ENCODE data around the gene EIF4E1B.

EIF4E1B gene

DNA sequence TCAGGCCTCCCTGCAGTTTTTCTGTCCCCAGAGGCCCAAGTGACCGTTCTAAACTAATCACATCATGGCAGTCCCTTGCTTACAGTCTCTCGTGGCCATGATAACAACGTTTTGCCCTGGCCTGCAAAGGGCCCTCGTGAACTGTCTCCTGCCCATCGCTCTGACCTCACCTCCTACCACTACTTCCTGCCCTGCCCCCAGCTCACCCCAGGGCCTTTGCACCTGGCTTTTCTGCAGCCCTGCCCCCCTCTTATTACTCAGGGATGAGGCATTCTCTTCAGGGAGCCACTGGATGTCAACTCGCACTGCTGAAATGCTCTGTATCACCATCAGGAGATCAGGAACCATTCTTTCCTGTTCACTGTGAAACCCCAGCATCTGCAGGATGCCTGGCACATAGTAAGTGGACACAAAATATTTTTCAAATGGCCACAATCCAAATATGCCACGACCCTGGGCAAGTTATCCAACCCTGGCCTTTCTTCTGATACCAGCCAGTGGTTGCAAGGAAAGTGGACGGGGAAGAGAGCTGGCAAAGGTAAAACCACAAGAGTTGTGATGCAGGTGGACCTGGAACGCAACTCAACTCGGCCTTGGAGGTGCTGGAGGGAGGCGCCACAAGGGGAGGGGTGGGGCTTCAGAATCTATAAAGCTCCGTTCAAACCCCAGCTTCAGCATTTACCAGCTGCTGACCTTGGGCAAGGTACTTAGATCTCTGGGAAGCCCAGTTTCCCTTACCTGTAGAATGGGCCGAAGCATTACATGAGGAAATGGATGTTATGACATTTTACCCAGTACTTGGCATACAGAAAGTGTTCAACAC lies 1.9 kb upstream of the EIF4E1B start:
- DNase-seq: no peak

DNA sequence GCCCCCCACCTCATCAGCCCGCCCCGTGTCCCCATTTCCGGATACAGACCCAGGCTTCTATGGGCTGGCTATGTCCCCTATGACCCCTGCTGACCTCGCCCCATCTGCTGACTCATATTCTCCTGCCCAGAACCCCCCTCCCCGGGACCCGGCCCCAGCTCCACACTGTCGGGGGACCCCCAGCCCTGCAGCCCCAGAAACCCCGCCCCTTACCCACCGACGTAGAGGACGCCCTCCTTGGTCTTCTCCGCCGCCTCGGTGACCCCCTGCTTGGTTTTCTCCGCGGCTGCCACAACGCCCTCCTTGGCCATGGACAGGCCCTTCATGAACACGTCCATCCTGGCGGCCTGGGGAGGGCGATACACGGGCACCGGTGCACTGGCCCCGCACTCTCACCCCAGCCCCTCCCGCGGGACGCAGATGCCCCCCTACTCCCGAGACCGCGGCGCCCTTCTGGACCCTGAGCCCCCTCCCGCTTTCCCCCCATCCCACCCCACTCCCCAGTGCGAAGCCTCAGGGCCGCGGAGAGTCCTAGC lies 1.1 kb upstream of the EIF4E1B start:
- no peak for DNase-seq

DNA sequence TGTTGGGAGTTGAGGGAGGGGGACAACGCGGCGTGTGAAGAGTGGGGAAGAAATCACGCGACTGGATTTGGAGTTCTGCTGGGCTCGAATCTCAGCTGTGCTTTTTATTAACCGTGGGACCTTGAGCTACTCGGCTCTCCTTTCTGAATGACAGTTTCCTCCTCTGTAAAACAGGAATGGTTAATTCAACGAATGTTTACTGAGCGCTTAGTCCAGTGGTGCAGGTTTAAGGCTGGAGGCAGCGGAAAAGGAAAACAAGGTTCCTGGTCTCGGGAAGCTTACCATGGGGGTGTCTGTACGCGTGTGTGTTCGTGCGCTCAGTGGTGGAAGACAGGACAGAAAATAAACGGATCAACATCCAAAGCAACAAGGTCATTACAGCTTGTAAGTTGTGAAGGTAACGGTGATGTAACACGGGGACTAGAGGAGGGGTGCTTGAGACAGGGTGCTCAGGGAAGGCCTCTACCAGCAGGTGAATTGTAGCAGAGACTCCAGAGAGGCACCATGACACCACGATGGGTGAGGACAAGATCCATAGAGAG lies 277 bp downstream of the EIF4E1B start:
- DNase-seq: no peak

DNA sequence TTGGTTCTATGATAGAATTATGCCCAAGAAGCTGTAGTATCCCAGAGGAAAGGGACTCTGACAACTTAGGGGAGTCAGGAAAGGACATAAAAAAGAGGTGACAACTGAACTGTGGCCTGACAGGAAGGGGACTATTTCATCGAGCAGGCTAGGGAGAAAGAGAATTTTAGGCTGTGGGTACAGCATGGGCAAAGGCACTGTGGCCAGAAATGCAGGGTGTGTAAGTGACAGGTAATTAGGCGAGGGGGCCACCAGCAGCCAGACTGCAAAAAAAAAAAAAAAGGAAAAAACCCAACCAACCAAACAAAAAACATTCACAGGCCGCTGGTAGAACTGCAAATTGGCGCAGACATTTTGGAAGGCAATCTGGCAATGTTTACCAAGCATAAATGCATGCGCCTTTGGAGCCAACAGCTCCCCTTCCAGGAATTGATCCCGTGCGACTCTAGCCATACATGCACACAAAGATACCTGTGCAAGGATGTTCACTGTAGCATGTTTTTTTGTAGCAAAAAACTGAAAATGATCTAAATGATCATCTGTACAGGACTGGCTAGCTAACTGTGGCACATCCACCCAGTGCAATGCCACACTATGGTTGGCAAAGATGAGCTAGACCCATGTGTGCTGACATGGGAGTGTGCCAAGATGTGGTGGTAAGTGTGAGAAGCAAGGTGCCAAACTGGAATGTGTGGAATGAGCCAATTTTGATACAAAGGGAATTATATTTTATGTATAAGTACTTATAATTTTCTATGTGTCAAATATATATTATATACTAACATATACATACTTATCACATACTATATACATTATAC lies 1.1 kb downstream of the EIF4E1B start:
- no peak for DNase-seq

DNA sequence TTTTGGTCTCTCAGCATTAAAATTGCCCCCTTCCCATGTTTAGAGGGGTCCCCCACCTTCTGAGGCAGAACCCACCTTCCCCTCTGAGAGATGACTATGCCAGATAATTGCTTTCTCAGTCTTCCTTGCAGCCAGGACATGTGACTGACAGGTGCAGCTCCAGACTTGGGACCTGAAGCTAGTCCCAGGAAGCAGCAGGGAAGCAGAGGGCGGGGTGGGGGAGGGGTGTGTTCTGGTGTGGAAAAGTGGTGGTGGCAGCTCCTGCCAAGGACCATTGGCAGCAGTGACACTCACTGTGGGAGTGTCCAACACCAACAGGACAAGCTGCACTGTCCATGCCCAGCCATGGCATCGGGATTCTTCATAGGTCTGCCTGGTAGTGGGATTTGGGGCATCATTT lies 2.3 kb downstream of the EIF4E1B start:
- no peak for DNase-seq

DNA sequence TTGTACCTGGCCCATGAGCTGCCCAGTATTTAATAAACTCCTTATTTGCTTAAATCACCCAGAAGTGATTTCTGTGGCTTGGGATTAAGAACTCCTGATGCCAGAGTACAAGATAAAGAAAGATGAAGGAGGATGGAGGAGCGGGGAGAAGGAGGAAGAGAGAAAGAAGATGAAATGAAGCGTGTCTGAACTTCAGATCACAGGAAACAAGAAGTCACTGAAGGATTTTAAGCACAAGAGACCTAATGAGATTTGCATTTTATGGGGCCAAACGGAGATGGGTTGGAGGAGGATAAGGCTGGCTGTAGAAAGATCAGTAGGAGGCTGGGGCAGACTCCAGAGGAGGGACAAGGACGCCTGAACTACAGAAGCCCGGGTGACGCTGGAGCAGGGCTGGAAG lies 3.1 kb downstream of the EIF4E1B start:
- no peak for DNase-seq

DNA sequence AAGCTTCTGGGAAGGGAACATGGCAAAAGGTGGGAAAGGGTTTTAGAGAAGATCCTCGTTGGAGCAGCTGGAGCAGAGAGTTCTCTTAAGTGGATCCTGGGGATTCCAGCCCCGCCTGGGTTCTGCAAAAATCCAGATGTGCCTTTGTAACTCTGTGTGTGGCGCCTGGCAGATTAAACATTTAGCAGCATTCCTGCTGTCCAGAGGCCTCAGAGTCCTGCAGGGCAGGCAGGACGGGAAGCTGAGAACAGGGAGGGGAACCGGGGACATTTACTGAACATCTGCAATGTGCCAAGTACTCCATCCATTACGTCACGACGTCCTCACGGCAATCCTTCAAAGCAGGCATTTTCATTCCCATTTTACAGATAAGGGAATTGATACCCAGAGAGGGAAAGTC lies 6.0 kb downstream of the EIF4E1B start:
- no peak for DNase-seq

DNA sequence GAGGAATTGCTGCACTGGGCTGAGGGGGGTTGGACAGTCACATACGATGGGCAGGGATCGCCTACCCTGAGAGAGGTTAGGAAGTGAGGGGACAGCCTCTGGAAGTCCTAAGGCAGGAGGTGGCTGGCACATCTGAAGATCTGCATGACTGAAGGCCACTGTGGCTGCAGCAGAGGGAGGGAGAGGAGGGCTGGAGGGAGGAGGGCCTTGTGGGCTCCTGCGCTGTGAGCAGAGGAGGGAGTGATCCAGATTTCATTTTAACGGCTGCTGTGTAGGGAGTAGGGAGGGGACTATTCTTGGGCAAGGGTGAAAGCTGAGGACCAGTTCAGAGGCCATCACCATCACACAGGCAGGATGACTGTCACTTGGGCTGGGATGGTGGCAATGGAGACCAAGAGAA lies 7.1 kb downstream of the EIF4E1B start:
- no peak for DNase-seq

DNA sequence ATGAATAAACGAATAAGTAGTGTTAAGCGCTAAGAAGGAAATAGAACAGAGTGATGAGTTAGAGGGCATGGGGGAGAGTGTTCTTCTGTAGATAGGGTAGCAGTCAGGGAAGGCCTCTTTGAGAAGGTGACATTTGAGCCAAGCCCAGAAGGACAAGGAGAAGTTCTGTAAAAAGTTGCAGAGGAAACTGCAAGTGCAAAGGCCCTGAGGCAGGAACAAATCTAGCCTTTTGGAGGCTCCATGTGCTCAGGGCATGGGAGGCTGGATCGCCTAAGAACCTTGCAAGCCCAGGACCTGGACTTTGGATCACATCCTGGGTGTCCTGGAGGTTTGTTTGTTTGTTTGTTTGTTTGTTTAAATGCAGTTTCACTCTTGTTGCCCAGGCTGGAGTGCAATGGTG lies 8.0 kb downstream of the EIF4E1B start:
- DNase-seq: no peak

DNA sequence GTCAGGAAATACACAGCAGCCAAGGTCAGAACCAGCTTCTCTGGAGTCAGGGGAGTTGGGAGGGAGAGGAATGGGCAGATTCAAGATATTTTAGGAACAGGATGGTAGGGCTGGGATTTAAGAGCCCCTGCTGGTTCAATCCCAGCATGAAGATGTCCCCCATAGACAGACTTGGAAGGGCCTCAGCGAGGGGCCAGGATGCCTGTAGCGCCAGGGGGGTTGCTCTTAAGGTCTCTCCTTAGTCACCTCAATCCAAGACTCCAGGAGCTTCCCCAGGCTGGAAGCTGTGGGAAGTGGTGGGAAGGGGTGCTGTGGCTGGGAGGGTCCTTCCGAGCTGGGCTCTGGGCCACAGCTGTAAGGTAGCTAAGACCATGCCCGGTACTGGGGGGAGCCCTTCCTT lies 8.7 kb downstream of the EIF4E1B start:
- DNase-seq: no peak

DNA sequence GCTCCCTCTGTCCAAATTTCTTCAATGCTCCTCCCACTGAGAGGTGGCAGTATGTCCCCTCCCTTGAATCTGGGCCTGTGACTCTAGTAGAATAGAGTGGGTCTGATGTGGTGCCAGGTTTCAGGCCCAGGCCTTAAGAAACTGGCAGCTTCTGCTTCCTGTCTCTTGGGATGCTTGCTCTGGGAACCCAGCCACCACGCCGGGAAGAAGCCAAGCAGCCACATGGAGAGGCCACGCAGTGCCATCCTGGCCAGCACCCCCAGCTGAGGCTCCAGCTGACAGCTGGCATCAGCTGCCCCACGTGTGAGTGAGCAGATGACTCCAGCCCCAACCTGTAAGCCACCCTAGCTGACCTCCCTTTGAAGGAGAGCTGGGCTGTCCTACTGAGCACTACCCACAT lies 9.5 kb downstream of the EIF4E1B start:
- DNase-seq: no peak

DNA sequence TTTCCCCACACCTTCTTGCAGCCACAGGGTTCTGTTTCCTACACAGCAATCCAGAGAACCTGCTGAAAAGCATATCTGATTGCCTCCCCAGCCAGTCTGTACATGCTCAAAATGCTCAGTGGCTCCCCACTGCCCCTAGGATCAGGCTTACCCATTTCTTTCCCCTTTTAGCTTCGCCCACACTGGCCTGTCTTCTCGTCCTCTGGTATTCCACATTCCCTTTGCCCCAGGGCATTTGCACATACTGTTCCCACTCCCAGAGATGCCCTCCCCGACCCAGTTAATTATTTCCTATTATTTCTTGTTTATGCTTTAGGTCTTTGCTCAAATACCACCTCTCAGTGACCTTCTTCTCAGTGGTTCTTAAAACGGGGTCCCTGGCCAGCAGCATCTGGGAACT lies 10.1 kb downstream of the EIF4E1B start:
- DNase-seq: no peak

DNA sequence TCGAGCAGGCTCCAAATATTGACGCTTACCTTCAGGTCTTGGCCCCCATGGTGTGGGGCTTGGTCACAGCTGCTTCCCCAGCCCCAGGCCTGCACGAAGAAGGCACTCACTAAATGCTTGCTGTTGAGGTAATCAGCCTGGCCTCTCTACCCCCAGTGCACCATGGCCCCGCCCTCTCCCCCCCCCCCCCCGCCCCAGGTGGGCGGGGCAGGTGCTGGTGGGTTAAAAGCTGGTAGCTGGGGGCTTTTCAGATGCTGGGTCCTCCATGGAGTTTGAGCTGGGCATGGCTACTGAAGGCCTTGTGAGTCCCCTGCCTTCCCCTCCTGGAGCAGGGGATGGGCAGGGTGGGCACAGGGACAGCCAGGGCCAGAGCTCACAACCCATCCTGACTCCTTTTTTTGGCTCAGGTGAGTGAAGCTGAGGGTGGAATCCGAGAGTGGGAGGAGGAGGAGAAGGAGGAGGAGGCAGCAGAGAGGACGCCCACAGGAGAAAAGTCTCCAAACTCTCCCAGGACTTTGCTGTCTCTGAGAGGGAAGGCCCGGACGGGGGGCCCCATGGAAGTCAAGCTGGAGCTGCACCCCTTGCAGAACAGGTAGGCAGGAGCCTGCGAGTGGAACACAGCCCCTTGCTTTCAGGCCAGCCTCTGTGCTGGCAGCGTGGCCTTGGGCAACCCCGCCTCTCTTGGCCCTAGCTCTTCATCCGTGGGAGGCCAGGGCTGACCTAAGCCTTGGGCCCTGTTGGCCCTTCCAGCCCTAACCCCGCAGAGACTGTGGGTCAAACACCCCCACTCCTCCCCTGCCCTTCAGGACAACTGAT lies 12.4 kb downstream of the EIF4E1B start:
- DNase-seq: no peak

DNA sequence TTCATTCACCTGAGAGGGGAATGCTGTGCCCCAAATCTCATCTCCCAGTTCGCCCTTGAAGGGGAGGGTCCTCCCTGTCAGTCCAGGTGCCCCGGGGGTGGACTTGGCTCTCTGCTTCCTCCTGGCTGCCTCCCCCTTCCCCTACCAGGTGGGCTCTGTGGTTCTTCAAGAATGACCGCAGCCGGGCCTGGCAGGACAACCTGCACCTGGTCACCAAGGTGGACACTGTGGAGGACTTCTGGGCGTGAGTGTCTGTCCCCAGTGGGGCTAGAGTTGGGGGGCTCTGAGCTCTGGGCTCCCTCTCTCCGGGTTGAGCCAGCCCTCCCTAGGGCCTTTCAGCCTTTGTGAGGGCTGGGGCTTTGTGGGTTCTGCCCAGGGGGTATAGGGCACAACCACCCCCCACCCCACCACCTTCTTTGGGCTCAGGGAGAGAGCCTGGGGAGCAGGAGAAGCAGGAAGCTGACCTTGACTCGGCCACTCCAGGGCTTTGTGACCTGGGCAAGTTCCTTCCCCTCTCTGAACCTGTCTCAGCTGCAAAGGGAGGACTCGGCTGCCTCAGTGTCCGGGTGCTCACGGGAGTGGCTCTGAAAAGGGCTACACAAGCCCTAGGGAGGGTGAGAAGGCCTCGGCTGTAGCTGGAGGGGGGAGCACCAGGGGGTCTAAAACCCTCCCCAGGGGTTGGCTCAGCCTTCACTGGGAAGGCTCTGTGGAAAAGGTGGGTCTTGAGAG lies 13.2 kb downstream of the EIF4E1B start:
- no peak for DNase-seq

DNA sequence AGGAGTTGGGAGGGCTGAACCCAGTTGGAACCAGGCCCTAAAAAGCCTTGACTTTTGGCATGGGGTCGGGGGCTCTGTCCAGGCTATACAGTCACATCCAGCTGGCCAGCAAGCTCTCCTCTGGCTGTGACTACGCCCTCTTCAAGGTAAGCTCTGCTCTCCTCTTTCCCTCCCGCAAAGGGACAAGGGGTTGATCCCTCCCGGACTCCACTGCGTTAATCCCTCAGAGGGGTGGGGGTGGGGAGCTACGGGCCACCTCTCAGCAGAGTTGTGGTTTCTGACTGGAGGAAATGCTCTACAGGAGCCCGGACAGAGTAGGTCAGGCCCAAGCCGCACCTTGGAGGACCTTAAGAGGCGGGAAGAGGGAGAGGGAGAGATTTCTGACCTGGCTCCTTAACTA lies 13.8 kb downstream of the EIF4E1B start:
- DNase-seq: no peak

DNA sequence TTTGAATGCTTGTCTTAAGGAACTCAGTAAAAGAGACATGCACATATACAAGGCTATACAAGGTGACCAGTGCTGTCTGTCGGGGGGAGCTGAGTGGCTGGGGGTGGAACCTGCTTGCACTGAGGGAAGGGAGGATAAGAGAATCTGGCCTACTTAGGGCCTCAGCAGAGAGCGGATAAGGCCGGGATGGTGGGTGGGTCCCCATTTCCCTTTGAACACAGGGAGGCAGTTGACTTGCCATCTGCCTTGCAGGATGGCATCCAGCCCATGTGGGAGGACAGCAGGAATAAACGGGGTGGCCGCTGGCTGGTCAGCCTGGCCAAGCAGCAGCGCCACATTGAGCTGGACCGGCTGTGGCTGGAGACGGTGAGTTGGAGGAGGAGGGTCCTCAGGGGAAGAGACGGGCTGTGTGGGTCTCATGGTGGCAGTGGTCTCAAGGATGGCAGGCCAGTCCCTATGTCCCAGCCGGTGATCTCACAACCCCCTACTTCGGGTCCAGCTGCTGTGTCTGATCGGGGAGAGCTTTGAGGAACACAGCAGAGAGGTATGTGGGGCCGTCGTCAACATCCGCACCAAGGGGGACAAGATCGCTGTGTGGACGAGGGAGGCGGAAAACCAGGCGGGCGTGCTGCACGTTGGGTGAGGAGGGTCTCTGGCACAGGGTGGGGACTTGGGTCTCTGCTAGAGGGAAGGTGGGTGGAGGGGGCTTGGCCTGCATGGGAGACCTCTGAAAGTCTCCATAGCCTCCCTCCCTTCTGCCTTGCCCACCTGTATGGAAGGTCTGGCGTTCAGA lies 14.6 kb downstream of the EIF4E1B start:
- no peak for DNase-seq

DNA sequence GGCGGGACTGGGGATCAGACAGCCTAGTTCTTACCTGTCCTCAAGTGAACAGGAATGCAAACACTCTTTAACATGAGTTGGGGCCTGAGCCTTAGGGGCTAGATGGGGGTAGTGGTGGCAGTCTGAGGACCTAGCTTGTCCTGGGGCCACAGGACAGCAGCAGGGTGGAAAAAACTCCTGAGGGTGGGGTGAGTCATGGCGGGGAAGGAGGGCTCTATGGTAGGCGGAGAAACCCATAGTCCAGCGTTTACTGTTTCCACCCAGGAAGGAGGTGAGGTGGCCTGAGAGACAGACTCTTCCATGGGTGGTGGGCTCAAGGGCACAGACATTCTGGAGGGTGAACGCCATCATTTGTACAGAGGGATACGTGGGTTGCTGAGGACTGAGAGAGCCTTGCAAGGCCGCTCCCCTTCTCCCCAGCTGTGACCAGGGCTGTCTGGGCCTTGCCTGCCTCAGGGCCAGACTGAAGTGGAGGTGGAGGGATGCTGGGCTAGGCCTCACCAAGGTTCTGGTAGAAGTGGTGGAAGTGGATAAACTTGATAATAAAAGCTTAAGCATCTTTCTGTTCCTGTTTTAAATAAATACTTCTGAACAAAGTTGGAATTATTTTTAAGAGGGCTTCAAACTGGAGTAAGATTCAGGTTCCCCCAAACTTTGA lies 15.7 kb downstream of the EIF4E1B start:
- DNase-seq: no peak

DNA sequence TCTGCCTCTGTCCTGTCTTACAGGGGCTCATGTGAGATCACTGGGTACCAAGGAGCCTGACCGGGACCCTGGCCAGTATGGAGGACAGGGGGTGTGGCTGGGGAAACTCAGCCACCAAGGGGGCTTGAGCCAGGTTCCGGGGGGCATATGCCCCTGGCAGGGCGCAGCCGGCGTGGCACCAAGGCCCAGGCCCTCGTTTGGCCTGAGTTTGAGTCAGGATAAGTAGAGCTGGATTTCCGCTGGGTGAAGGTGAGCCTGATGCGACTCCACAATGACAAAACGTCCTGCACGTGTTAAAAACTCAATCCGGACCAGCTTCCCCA lies 16.2 kb downstream of the EIF4E1B start:
- no peak for DNase-seq

DNA sequence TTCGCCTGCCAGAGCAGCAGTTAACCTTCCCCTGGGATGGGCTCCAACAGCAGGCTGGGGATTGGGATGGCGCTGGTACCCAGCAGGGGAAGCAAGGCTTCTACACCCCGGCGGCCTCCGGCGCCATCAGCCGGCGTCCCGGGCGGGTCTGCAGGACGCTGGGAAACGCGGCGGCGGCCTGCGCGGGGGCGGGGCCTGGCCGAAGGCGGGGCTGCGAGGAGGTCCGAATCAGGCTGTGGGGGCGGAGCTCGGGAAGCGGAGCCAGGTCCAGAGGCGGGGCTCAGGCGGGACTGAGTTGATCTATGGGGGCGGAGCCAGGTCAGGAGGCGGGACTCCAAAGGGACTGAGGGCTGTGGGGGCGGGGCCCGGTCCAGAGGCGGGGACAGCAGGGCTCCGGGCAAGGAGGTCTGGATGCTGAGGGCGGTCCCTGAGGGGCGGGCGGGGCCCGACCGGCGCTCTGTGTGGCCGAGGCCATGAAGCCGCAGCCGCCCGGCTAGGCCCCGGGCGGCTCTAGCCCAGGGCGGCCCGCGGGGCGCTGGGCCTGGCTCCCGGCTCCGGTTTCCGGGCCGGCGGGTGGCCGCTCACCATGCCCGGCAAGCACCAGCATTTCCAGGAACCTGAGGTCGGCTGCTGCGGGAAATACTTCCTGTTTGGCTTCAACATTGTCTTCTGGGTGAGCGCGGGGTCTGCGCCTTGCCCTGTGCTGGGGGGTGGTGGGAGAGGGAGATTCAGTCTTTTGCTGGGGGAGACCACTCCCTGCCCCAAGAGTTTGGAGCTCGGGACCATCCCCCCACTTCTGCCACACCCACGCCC lies 16.8 kb downstream of the EIF4E1B start, which contains the start of gene TSPAN17:
TSPAN17 (plus strand) TSS at position 455 of the 813 bp plus-strand sequence; CDS start at position 587, 132 bp downstream.
- DNase-seq: peak; percentile 97

Data from activated CD4-positive, alpha-beta T cell treated with anti-CD3 and anti-CD28 coated beads, Interleukin-2, amount 50 U/mL, for 4 hours (primary cell).